Mesothelial cell of epicardium (in vitro differentiated cells): ENCODE data around the gene GPR132. TPM values are rescaled to one million over a fixed set of nuclear protein-coding genes. Genes with fewer than 3 reads are reported as not detected.

ENCODE experiments used
- DNase-seq, 2 experiments: peaks; one replicate each; pipeline ENCODE4 v3.0.0; 2021; ENCODE audit warnings: low spot score in 2 of 2; ENCODE audit not compliant: unreplicated experiment in 2 of 2
- H3K27ac Mint-ChIP-seq: 2 replicates; pipeline ENCODE4 v1.8.0; 2021; ENCODE audit warnings: mixed read lengths
- H3K27me3 Mint-ChIP-seq: 2 replicates; pipeline ENCODE4 v1.8.0; 2021; ENCODE audit warnings: low read depth, mixed read lengths
- H3K36me3 Mint-ChIP-seq: 2 replicates; pipeline ENCODE4 v1.8.0; 2021; ENCODE audit warnings: mixed read lengths
- H3K4me1 Mint-ChIP-seq: 2 replicates; pipeline ENCODE4 v1.8.0; 2021; ENCODE audit warnings: mixed read lengths
- H3K4me3 Mint-ChIP-seq: 2 replicates; pipeline ENCODE4 v1.8.0; 2021; ENCODE audit warnings: mild to moderate bottlenecking, moderate library complexity, mixed read lengths
- H3K9me3 Mint-ChIP-seq: 2 replicates; pipeline ENCODE4 v1.8.0; 2021; ENCODE audit warnings: mixed read lengths
- total RNA-seq: library from RNA; stranded (reverse); gene quantifications from 3 replicates; pipeline ENCODE4 v1.2.1, GENCODE V29; 2021
- TF ChIP-seq, protein P1 (sequence below): fragments of 200-600 bp; sonication (generic); IDR thresholded peaks from one replicate; pipeline ENCODE4 v1.5.0; 2021; ENCODE audit warnings: antibody characterized with exemption; ENCODE audit not compliant: unreplicated experiment

The GPR132 gene
- total RNA-seq, 1 donor from 2014 or later: 1.6 TPM

DNA sequence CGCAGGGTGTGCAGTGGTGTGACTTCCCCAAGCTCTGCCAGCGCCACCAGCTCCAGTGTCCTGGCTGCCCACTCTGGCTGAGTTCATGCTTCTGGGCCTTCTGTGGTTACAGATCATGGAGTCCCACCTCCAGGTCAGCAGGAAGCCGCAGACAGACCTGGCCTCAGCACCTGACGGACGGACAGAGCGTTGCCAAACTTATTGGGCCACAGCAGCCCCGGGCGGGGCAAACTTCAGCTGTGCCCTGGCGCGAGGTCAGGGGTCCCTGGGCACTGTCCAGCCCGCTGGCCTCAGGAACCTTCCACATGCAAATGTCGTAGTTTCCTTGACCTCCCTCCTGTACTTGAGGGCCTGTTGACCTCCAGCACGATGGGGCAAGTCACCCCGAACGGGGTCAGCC lies 11.2 kb downstream of the GPR132 start:
- TF ChIP-seq, protein P1, sequence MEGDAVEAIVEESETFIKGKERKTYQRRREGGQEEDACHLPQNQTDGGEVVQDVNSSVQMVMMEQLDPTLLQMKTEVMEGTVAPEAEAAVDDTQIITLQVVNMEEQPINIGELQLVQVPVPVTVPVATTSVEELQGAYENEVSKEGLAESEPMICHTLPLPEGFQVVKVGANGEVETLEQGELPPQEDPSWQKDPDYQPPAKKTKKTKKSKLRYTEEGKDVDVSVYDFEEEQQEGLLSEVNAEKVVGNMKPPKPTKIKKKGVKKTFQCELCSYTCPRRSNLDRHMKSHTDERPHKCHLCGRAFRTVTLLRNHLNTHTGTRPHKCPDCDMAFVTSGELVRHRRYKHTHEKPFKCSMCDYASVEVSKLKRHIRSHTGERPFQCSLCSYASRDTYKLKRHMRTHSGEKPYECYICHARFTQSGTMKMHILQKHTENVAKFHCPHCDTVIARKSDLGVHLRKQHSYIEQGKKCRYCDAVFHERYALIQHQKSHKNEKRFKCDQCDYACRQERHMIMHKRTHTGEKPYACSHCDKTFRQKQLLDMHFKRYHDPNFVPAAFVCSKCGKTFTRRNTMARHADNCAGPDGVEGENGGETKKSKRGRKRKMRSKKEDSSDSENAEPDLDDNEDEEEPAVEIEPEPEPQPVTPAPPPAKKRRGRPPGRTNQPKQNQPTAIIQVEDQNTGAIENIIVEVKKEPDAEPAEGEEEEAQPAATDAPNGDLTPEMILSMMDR: no peak
- H3K27me3 Mint-ChIP-seq: peaks cover 31% of the 10 kb centered on the region
- H3K36me3 Mint-ChIP-seq: no peaks in the 10 kb centered on the region
- DNase-seq: no peak
- H3K27ac Mint-ChIP-seq: no peak overlapping the region
- peaks cover 6% of the 10 kb centered on the region for H3K9me3 Mint-ChIP-seq
- H3K4me3 Mint-ChIP-seq: no peak overlapping the region
- H3K4me1 Mint-ChIP-seq: peaks cover 11% of the 10 kb centered on the region

DNA sequence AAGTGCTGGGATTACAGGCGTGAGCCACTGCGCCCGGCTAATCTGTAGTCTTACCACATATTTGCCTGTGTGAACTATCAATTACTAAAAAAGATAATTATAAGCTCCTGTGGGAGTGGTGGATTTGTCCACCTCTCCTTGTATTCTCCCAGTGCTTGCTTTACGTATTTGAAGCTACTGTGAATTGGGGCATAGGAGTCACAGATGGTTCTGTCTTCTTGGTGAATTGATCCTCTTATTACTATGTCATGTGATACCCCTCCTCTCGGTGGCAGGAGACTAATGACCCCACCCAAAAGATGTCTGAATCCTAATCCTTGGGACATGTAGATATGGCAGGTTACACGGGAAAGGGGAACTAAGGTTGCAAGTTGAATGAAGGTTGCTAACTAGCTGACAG lies 11.8 kb downstream of the GPR132 start:
- Mint-ChIP-seq H3K36me3 (no peaks in the 10 kb centered on the region), H3K27ac (no peak overlapping the region), H3K9me3 (peaks cover 6% of the 10 kb centered on the region), H3K4me3 (no peak overlapping the region), H3K27me3 (peaks cover 31% of the 10 kb centered on the region), H3K4me1 (peaks cover 11% of the 10 kb centered on the region)
- DNase-seq: no peak
- TF ChIP-seq, protein P1: no peak

DNA sequence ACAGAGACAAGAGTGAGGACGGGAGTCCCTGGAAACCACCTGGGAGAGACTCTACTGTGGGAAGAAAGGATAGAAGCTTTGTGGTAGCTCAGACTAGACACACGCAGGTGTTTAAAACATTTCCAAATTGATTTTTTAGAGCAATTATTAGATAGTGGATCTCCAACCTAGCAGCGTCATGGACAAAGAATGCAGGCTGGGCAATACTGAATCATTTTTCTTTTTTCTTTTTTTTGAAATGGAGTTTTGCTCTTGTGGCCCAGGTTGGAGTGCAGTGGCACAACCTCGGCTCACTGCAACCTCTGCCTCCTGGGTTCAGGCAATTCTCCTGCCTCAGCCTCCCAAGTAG lies 13.1 kb downstream of the GPR132 start:
- peaks cover 31% of the 10 kb centered on the region for H3K27me3 Mint-ChIP-seq
- peak overlapping the region; percentile 39 for H3K27ac Mint-ChIP-seq

DNA sequence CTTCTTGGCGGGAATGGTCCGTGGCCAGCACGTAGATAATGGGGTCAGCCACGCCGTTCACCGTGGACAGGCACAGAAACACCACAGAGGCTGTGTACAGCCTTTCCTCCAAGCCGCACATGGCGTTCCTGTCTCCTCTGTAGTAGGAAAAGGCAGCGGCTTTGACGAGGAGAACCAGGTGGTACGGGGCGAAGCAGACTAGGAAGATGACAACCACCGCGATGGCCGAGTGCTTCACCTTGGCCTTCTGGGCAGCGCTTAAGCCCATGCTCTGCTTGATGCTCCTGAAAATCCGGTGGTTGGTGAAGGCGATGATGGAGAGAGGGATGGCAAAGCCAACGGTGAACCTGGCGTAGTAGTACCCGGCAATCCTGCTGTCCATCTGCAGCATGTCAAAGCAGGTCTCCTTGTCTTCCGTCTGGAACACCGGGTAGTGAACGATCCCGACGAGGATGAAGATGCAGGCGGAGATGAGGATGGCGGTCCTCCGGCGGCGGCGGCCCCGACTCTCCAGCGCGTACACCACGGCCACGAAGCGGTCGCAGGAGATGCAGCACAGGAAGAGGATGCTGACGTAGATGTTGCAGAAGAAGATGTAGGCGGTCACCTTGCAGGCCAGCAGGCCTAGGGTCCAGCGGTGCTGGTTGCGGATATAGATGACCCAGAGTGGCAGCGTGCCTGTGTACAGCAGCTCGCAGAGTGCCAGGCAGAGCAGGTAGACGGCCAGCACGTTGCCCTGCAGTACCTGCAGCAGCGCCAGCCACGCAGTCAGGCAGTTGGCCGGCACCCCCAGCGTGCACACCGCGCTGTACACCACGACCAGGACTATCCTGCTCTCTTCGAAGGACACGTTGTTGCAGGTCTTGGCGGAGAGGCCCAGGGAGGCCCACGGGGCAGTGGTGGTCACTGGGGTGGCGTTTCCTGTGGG lies 13.8 kb downstream of the GPR132 start:
- TF ChIP-seq, protein P1: no peak
- no peak for DNase-seq
- peaks cover 6% of the 10 kb centered on the region for H3K9me3 Mint-ChIP-seq
- H3K4me3 Mint-ChIP-seq: no peak overlapping the region
- H3K36me3 Mint-ChIP-seq: no peaks in the 10 kb centered on the region
- H3K4me1 Mint-ChIP-seq: peaks cover 5% of the 10 kb centered on the region
- peaks cover 24% of the 10 kb centered on the region for H3K27me3 Mint-ChIP-seq
- H3K27ac Mint-ChIP-seq: no peak overlapping the region

More for the DNA sequence above, 13.1 kb downstream of the GPR132 start:
- H3K9me3 Mint-ChIP-seq: peaks cover 6% of the 10 kb centered on the region
- TF ChIP-seq, protein P1: no peak
- H3K4me1 Mint-ChIP-seq: peaks cover 9% of the 10 kb centered on the region
- no peak for DNase-seq
- no peak overlapping the region for H3K4me3 Mint-ChIP-seq
- no peaks in the 10 kb centered on the region for H3K36me3 Mint-ChIP-seq

DNA sequence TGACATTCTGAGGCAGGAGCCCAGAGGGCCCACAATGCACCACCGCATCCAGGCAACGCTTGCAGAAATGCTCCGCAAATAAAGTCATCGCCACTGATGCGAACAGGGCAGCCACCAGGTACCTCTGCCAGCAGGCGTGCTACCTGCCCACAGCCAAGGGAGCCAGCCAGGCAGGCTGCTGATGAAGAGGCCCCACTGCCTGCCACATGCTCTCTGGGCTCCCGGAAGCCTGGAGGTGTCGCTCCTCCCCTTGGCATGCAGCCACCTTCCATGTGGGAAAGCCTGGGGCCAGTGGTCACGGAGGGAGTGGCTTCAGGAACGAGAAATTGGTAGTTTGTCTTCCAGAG lies 14.7 kb downstream of the GPR132 start:
- H3K27me3 Mint-ChIP-seq: peaks cover 19% of the 10 kb centered on the region
- H3K36me3 Mint-ChIP-seq: no peaks in the 10 kb centered on the region
- H3K27ac Mint-ChIP-seq: no peak overlapping the region
- H3K4me1 Mint-ChIP-seq: peaks cover 8% of the 10 kb centered on the region
- TF ChIP-seq, protein P1: no peak
- peaks cover 6% of the 10 kb centered on the region for H3K9me3 Mint-ChIP-seq
- DNase-seq: peak in 1 of 2 experiments; percentile 63
- H3K4me3 Mint-ChIP-seq: no peak overlapping the region
